Hepatocyte (in vitro differentiated cells): ENCODE data around the gene VMAC. TPM values are rescaled to one million over a fixed set of nuclear protein-coding genes. Genes with fewer than 3 reads are reported as not detected.
"Not testable (repeated sequence)": the region's sequence is repeated elsewhere in the genome, so short reads cannot be mapped to it uniquely, and the experiment has no call there.

Experiments used
- DNase-seq: peaks from one replicate; pipeline ENCODE4 v3.0.0-alpha.2; 2016; ENCODE audit warnings: low spot score
- H2AFZ ChIP-seq: fragments of 200-600 bp; sonication (generic); 2 replicates; pipeline ENCODE4 v1.6.0; 2016; ENCODE audit warnings: antibody characterized with exemption, mild to moderate bottlenecking
- H3K27ac ChIP-seq: fragments of 200-600 bp; sonication (generic); 2 replicates; pipeline ENCODE4 v1.5.1; 2016; ENCODE audit warnings: mild to moderate bottlenecking
- H3K27me3 ChIP-seq: fragments of 200-600 bp; sonication (generic); 2 replicates; pipeline ENCODE4 v1.6.1; 2016
- H3K36me3 ChIP-seq: fragments of 200-600 bp; sonication (generic); replicated peaks from 2 replicates; pipeline ENCODE4 v1.5.1; 2016; ENCODE audit warnings: low read depth; ENCODE audit not compliant: insufficient read depth
- H3K4me1 ChIP-seq: fragments of 200-600 bp; sonication (generic); 2 replicates; pipeline ENCODE4 v1.5.1; 2016; ENCODE audit warnings: mild to moderate bottlenecking, moderate library complexity; ENCODE audit not compliant: insufficient read depth
- H3K4me2 ChIP-seq: fragments of 200-600 bp; sonication (generic); 2 replicates; pipeline ENCODE4 v1.6.0; 2016
- H3K4me3 ChIP-seq: fragments of 200-600 bp; sonication (generic); 2 replicates; pipeline ENCODE4 v1.5.1; 2016; ENCODE audit warnings: mild to moderate bottlenecking
- H3K79me2 ChIP-seq: fragments of 200-600 bp; sonication (generic); 2 replicates; pipeline ENCODE4 v1.6.0; 2017; ENCODE audit warnings: mild to moderate bottlenecking
- H3K9me2 ChIP-seq: fragments of 200-600 bp; sonication (generic); replicated peaks from 2 replicates; pipeline ENCODE4 v1.6.0; 2017; ENCODE audit warnings: mild to moderate bottlenecking; ENCODE audit not compliant: insufficient read depth
- H3K9me3 ChIP-seq: fragments of 200-600 bp; sonication (generic); 2 replicates; pipeline ENCODE4 v1.5.1; 2016; ENCODE audit warnings: low read depth, mild to moderate bottlenecking
- H4K20me1 ChIP-seq: fragments of 200-600 bp; sonication (generic); 2 replicates; pipeline ENCODE4 v1.6.0; 2016; ENCODE audit warnings: mild to moderate bottlenecking; ENCODE audit not compliant: insufficient read depth, poor library complexity, severe bottlenecking
- EZH2 ChIP-seq: fragments of 200-600 bp; sonication (generic); IDR thresholded peaks from 2 replicates; pipeline ENCODE4 v1.6.1; 2016; ENCODE audit warnings: antibody characterized with exemption, mild to moderate bottlenecking, borderline replicate concordance
- EZH2phosphoT487 ChIP-seq: fragments of 200-600 bp; sonication (generic); IDR thresholded peaks from one replicate; pipeline ENCODE4 v1.6.1; 2018; ENCODE audit warnings: antibody characterized with exemption, mild to moderate bottlenecking, low read depth, moderate library complexity; ENCODE audit not compliant: unreplicated experiment, severe bottlenecking
- WGBS: methylation state at CpG from one replicate; pipeline ENCODE4 v1.1.6; 2016; ENCODE audit warnings: low lambda C conversion rate; ENCODE audit errors: missing lambda C conversion rate; 5-methylcytosine and 5-hydroxymethylcytosine counted together
- polyA plus RNA-seq: library from polyadenylated mRNA; unstranded; fragments of >200 nt; fragmentation: Nextera tagmentation; extraction: Ambion mirVana; gene quantifications from 2 replicates; pipeline ENCODE4 v1.2.1, GENCODE V29; 2016
- total RNA-seq: library from RNA; depleted of rRNA; stranded (reverse); fragments of >200 nt; gene quantifications from 2 replicates; pipeline ENCODE4 v1.2.3, GENCODE V29; 2014
- TF ChIP-seq, protein P1 (sequence below): fragments of 200-600 bp; sonication (generic); IDR thresholded peaks from 2 replicates; pipeline ENCODE4 v1.5.1; 2016; ENCODE audit warnings: antibody characterized with exemption, mild to moderate bottlenecking; ENCODE audit not compliant: poor library complexity

Gene VMAC
- total and polyA plus RNA-seq, 2 experiments from 2014 or later = 4.5 to 5.9 TPM

- no peaks in the 10 kb centered on the region for H3K79me2 ChIP-seq
- TF ChIP-seq EZH2 = no peak
- no peak overlapping the region for H2AFZ ChIP-seq
- H3K27me3 ChIP-seq = no peaks in the 10 kb centered on the region
- 97% methylated on average over 12 of the region's 12 CpGs for WGBS
- no peaks in the 10 kb centered on the region for H3K36me3 ChIP-seq
- no peak overlapping the region for H3K4me3 ChIP-seq
- H3K9me2 ChIP-seq = no peaks in the 10 kb centered on the region
- H3K4me2 ChIP-seq = no peak overlapping the region
- H3K4me1 ChIP-seq = no peaks in the 10 kb centered on the region
- DNase-seq = no peak
- no peak overlapping the region for H3K27ac ChIP-seq
- no peaks in the 10 kb centered on the region for H3K9me3 ChIP-seq
- H4K20me1 ChIP-seq = no peaks in the 10 kb centered on the region
Observed at GRCh38 chr19:5873617-5874199, 31.0 kb upstream of the VMAC start.

GRCh38 chr19:5874496-5874895 lies 30.2 kb upstream of the VMAC start:
- not testable (repeated sequence) for H3K36me3 ChIP-seq, H3K27me3 ChIP-seq, H3K9me2 ChIP-seq, H3K27ac ChIP-seq, H3K79me2 ChIP-seq, H3K4me3 ChIP-seq, DNase-seq, H4K20me1 ChIP-seq, H3K4me1 ChIP-seq, H3K9me3 ChIP-seq, H3K4me2 ChIP-seq, H2AFZ ChIP-seq
- WGBS = 87% methylated on average over 7 of the region's 7 CpGs

DNA sequence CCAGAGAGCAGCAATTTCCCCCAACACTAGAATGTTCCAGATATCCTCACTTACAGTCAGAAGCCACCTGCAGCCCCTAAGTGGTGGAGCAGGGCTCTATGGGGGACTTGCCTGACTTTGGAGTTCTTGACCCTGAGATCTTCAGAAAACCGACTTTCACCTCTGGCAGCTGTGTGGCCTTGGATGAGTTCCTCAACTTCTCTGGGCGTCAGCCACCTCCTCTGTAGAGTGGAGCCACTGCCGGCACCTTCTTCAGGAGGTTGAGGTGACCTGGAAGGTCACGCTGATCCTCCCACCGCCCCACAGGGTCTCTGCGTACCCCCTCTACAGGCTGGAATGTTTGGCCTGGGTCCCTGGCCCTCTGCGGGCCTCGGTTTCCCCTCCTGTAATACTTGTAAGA lies 27.2 kb upstream of the VMAC start:
- TF ChIP-seq, protein P1, sequence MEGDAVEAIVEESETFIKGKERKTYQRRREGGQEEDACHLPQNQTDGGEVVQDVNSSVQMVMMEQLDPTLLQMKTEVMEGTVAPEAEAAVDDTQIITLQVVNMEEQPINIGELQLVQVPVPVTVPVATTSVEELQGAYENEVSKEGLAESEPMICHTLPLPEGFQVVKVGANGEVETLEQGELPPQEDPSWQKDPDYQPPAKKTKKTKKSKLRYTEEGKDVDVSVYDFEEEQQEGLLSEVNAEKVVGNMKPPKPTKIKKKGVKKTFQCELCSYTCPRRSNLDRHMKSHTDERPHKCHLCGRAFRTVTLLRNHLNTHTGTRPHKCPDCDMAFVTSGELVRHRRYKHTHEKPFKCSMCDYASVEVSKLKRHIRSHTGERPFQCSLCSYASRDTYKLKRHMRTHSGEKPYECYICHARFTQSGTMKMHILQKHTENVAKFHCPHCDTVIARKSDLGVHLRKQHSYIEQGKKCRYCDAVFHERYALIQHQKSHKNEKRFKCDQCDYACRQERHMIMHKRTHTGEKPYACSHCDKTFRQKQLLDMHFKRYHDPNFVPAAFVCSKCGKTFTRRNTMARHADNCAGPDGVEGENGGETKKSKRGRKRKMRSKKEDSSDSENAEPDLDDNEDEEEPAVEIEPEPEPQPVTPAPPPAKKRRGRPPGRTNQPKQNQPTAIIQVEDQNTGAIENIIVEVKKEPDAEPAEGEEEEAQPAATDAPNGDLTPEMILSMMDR = no peak
- TF ChIP-seq EZH2phosphoT487 = no peak
- TF ChIP-seq EZH2 = no peak
- H3K9me3 ChIP-seq = no peaks in the 10 kb centered on the region
- H2AFZ ChIP-seq = no peak overlapping the region
- H3K9me2 ChIP-seq = no peaks in the 10 kb centered on the region
- H4K20me1 ChIP-seq = no peaks in the 10 kb centered on the region
- H3K4me1 ChIP-seq = peaks cover 15% of the 10 kb centered on the region
- no peak overlapping the region for H3K4me2 ChIP-seq
- no peaks in the 10 kb centered on the region for H3K79me2 ChIP-seq
- no peak overlapping the region for H3K27ac ChIP-seq
- DNase-seq = no peak
- no peaks in the 10 kb centered on the region for H3K27me3 ChIP-seq
- whole genome bisulfite sequencing = 92% methylated on average over 8 of the region's 8 CpGs
- no peaks in the 10 kb centered on the region for H3K36me3 ChIP-seq
- H3K4me3 ChIP-seq = no peak overlapping the region

GRCh38 chr19:5877882-5878281 lies 26.8 kb upstream of the VMAC start:
- no peaks in the 10 kb centered on the region for H3K79me2 ChIP-seq
- H3K36me3 ChIP-seq = no peaks in the 10 kb centered on the region
- H4K20me1 ChIP-seq = no peaks in the 10 kb centered on the region
- TF ChIP-seq, protein P1 = no peak
- TF ChIP-seq EZH2 = no peak
- no peak for TF ChIP-seq EZH2phosphoT487
- no peak overlapping the region for H3K4me2 ChIP-seq
- no peaks in the 10 kb centered on the region for H3K9me2 ChIP-seq
- H2AFZ ChIP-seq = no peak overlapping the region
- H3K9me3 ChIP-seq = no peaks in the 10 kb centered on the region
- no peak overlapping the region for H3K4me3 ChIP-seq
- WGBS = 89% methylated on average over 9 of the region's 9 CpGs
- no peak for DNase-seq
- no peaks in the 10 kb centered on the region for H3K27me3 ChIP-seq
- peaks cover 15% of the 10 kb centered on the region for H3K4me1 ChIP-seq
- no peak overlapping the region for H3K27ac ChIP-seq
